Activated naive CD8-positive, alpha-beta T cell treated with anti-CD3 and anti-CD28 coated beads, Interleukin-2, amount 50 U/mL, for 24 hours (primary cell): ENCODE data around the gene GAGE12D.
A peak's percentile ranks its signal among the peaks of the same experiment; 100 is the strongest.
"Not testable (repeated sequence)": the region's sequence is repeated elsewhere in the genome, so short reads cannot be mapped to it uniquely, and the experiment has no call there.

ENCODE experiments used
- ATAC-seq: fragments of 150-1000 bp; cut with Tn5 transposase; one replicate; pipeline ENCODE4 v1.10.0; 2021
- DNase-seq: peaks from one replicate; pipeline ENCODE4 v3.0.0; 2021
- H3K27ac Mint-ChIP-seq: one replicate; pipeline ENCODE4 v1.8.0; 2021; ENCODE audit warnings: mild to moderate bottlenecking, mixed read lengths
- H3K27me3 Mint-ChIP-seq: one replicate; pipeline ENCODE4 v1.8.0; 2021; ENCODE audit warnings: mixed read lengths
- H3K36me3 Mint-ChIP-seq: one replicate; pipeline ENCODE4 v1.8.0; 2021; ENCODE audit warnings: low read depth, mixed read lengths
- H3K4me1 Mint-ChIP-seq: one replicate; pipeline ENCODE4 v1.8.0; 2021; ENCODE audit warnings: mixed read lengths
- H3K4me3 Mint-ChIP-seq: one replicate; pipeline ENCODE4 v1.8.0; 2021; ENCODE audit warnings: mild to moderate bottlenecking, moderate library complexity, mixed read lengths
- H3K9me3 Mint-ChIP-seq: one replicate; pipeline ENCODE4 v1.8.0; 2021; ENCODE audit warnings: mixed read lengths

The GAGE12D gene, protein sequence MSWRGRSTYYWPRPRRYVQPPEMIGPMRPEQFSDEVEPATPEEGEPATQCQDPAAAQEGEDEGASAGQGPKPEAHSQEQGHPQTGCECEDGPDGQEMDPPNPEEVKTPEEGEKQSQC

DNA sequence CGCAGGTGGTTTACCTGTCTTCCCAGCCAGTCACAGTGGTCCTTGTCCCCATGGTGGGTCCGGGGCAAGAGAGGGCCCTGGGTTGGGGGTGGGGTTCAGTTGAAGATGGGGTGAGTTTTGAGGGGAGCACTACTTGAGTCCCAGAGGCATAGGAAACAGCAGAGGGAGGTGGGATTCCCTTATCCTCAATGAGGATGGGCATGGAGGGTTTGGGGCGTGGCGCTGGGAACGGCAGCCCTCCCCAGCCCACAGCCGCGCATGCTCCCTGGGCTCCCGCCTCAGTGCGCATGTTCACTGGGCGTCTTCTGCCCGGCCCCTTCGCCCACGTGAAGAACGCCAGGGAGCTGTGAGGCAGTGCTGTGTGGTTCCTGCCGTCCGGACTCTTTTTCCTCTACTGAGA, at the start of gene GAGE12D:
GAGE12D (plus strand) TSS at position 301 of the 400 bp plus-strand sequence. CDS start 1,155 bp downstream, outside the sequence.
- DNase-seq, ATAC-seq, H3K9me3 Mint-ChIP-seq, H3K36me3 Mint-ChIP-seq, H3K27me3 Mint-ChIP-seq, H3K4me3 Mint-ChIP-seq, H3K4me1 Mint-ChIP-seq, H3K27ac Mint-ChIP-seq: not testable (repeated sequence)

DNA sequence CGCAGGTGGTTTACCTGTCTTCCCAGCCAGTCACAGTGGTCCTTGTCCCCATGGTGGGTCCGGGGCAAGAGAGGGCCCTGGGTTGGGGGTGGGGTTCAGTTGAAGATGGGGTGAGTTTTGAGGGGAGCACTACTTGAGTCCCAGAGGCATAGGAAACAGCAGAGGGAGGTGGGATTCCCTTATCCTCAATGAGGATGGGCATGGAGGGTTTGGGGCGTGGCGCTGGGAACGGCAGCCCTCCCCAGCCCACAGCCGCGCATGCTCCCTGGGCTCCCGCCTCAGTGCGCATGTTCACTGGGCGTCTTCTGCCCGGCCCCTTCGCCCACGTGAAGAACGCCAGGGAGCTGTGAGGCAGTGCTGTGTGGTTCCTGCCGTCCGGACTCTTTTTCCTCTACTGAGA, 9.7 kb upstream of the GAGE12D start, which contains the start of gene GAGE12C:
GAGE12C (plus strand) TSS at position 301 of the 400 bp plus-strand sequence. CDS start 1,155 bp downstream, outside the sequence.
- DNase-seq, H3K9me3 Mint-ChIP-seq, H3K4me1 Mint-ChIP-seq, H3K4me3 Mint-ChIP-seq, H3K36me3 Mint-ChIP-seq, ATAC-seq, H3K27me3 Mint-ChIP-seq, H3K27ac Mint-ChIP-seq: not testable (repeated sequence)

DNA sequence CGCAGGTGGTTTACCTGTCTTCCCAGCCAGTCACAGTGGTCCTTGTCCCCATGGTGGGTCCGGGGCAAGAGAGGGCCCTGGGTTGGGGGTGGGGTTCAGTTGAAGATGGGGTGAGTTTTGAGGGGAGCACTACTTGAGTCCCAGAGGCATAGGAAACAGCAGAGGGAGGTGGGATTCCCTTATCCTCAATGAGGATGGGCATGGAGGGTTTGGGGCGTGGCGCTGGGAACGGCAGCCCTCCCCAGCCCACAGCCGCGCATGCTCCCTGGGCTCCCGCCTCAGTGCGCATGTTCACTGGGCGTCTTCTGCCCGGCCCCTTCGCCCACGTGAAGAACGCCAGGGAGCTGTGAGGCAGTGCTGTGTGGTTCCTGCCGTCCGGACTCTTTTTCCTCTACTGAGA, 9.5 kb downstream of the GAGE12D start, which contains the start of gene GAGE12E:
GAGE12E (plus strand) TSS at position 301 of the 400 bp plus-strand sequence. CDS start 1,155 bp downstream, outside the sequence.
- H3K9me3 Mint-ChIP-seq, H3K27ac Mint-ChIP-seq, H3K36me3 Mint-ChIP-seq, DNase-seq, H3K4me1 Mint-ChIP-seq, H3K27me3 Mint-ChIP-seq, H3K4me3 Mint-ChIP-seq, ATAC-seq: not testable (repeated sequence)

DNA sequence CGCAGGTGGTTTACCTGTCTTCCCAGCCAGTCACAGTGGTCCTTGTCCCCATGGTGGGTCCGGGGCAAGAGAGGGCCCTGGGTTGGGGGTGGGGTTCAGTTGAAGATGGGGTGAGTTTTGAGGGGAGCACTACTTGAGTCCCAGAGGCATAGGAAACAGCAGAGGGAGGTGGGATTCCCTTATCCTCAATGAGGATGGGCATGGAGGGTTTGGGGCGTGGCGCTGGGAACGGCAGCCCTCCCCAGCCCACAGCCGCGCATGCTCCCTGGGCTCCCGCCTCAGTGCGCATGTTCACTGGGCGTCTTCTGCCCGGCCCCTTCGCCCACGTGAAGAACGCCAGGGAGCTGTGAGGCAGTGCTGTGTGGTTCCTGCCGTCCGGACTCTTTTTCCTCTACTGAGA, 19.0 kb downstream of the GAGE12D start, which contains the start of gene GAGE12F:
GAGE12F (plus strand) TSS at position 301 of the 400 bp plus-strand sequence. CDS start 1,155 bp downstream, outside the sequence.
- not testable (repeated sequence) for H3K9me3 Mint-ChIP-seq, H3K4me3 Mint-ChIP-seq, H3K27ac Mint-ChIP-seq, ATAC-seq, DNase-seq, H3K4me1 Mint-ChIP-seq, H3K36me3 Mint-ChIP-seq, H3K27me3 Mint-ChIP-seq

DNA sequence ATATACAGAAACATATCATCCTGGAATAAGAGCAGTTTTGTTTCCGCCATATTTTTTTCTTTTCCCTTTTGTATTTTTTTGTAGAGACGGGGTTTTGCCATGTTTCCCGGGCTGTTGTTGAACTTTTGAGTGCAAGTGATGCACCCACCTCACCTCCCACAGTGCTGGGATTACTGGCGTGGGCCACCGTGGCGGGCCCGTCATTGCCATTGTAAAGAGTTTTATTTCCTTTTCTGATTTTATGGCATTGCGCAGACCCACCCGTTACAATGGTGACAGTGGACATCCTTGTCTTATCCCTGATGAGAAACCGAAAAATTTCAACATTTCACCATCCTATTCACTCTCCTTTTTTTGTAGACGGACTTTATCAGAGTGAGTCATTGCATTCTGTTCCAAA, 27.2 kb downstream of the GAGE12D start:
- not testable (repeated sequence) for H3K9me3 Mint-ChIP-seq, H3K4me3 Mint-ChIP-seq, H3K36me3 Mint-ChIP-seq, DNase-seq, H3K27me3 Mint-ChIP-seq, H3K4me1 Mint-ChIP-seq, ATAC-seq, H3K27ac Mint-ChIP-seq

DNA sequence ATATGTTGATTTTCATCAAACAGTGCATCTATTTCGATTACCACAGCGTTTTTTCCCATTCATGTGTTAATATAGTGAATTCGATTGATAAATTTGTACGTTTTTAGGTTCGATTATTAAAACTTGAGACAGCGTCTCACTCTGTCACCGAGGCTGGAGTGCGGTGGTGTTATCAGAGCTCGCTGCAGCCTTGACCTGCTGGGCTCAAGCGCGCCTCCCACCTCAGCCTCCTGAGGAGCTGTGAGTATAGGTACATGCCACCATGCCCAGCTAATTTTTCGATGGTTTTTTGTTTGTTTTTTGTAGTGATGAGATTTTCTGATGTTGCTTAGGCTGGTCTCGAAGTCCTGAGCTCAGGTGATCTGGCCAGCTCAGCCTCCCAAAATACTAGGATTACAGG, 27.6 kb downstream of the GAGE12D start:
- not testable (repeated sequence) for DNase-seq, ATAC-seq, H3K4me1 Mint-ChIP-seq, H3K27ac Mint-ChIP-seq, H3K9me3 Mint-ChIP-seq, H3K4me3 Mint-ChIP-seq, H3K36me3 Mint-ChIP-seq, H3K27me3 Mint-ChIP-seq

DNA sequence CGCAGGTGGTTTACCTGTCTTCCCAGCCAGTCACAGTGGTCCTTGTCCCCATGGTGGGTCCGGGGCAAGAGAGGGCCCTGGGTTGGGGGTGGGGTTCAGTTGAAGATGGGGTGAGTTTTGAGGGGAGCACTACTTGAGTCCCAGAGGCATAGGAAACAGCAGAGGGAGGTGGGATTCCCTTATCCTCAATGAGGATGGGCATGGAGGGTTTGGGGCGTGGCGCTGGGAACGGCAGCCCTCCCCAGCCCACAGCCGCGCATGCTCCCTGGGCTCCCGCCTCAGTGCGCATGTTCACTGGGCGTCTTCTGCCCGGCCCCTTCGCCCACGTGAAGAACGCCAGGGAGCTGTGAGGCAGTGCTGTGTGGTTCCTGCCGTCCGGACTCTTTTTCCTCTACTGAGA, 28.6 kb downstream of the GAGE12D start, which contains the start of gene GAGE12G:
GAGE12G (plus strand) TSS at position 301 of the 400 bp plus-strand sequence. CDS start 1,155 bp downstream, outside the sequence.
- H3K27ac Mint-ChIP-seq, H3K9me3 Mint-ChIP-seq, DNase-seq, H3K4me3 Mint-ChIP-seq, ATAC-seq, H3K36me3 Mint-ChIP-seq, H3K4me1 Mint-ChIP-seq, H3K27me3 Mint-ChIP-seq: not testable (repeated sequence)

DNA sequence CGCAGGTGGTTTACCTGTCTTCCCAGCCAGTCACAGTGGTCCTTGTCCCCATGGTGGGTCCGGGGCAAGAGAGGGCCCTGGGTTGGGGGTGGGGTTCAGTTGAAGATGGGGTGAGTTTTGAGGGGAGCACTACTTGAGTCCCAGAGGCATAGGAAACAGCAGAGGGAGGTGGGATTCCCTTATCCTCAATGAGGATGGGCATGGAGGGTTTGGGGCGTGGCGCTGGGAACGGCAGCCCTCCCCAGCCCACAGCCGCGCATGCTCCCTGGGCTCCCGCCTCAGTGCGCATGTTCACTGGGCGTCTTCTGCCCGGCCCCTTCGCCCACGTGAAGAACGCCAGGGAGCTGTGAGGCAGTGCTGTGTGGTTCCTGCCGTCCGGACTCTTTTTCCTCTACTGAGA, 38.1 kb downstream of the GAGE12D start, which contains the start of gene GAGE12H:
GAGE12H (plus strand) TSS at position 301 of the 400 bp plus-strand sequence. CDS start 1,155 bp downstream, outside the sequence.
- not testable (repeated sequence) for H3K9me3 Mint-ChIP-seq, H3K36me3 Mint-ChIP-seq, H3K27ac Mint-ChIP-seq, H3K27me3 Mint-ChIP-seq, DNase-seq, H3K4me1 Mint-ChIP-seq, H3K4me3 Mint-ChIP-seq, ATAC-seq

DNA sequence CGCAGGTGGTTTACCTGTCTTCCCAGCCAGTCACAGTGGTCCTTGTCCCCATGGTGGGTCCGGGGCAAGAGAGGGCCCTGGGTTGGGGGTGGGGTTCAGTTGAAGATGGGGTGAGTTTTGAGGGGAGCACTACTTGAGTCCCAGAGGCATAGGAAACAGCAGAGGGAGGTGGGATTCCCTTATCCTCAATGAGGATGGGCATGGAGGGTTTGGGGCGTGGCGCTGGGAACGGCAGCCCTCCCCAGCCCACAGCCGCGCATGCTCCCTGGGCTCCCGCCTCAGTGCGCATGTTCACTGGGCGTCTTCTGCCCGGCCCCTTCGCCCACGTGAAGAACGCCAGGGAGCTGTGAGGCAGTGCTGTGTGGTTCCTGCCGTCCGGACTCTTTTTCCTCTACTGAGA, 47.7 kb downstream of the GAGE12D start, which contains the start of gene GAGE2A:
GAGE2A (plus strand) TSS at position 301 of the 400 bp plus-strand sequence. CDS start 1,155 bp downstream, outside the sequence.
- H3K27me3 Mint-ChIP-seq, ATAC-seq, H3K9me3 Mint-ChIP-seq, H3K4me3 Mint-ChIP-seq, H3K27ac Mint-ChIP-seq, DNase-seq, H3K36me3 Mint-ChIP-seq, H3K4me1 Mint-ChIP-seq: not testable (repeated sequence)

DNA sequence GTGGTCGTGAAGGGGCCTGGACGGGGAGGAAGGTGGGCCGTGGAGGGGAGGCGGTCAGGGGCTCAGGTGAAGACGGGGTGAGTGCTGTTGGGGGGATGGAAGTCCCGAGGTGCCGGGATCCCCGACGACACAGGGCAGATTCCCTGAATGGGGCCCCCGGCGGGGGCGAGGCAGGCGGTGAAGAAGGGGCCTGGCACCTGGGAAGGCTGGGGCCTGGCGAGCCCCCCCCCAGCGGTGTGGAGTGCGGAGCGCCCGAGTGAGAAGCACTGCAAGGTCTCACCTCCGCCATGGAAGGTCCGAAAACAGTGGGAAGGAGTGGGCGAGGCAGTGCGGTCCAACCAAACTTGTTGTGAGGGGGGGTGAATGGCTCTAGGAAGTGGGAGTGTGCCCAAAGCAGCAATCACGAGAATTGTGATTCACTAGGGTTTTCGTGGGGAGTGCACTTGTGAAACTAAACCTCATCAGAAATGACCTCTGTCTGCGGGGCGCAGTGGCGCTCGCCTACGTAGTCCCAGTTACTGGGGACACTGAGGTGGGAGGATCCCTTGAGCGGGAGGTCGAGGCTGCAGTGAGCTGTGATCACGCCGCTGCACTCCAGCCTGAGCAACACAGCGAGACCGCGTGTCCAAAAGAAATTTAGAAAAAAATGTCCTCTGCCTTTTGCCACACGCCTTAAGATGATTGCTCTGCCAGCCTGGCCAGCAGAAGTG, 48.4 kb downstream of the GAGE12D start:
- not testable (repeated sequence) for H3K4me1 Mint-ChIP-seq, H3K36me3 Mint-ChIP-seq, H3K4me3 Mint-ChIP-seq, H3K9me3 Mint-ChIP-seq, ATAC-seq, H3K27me3 Mint-ChIP-seq, H3K27ac Mint-ChIP-seq
- DNase-seq, result peak; percentile 1

DNA sequence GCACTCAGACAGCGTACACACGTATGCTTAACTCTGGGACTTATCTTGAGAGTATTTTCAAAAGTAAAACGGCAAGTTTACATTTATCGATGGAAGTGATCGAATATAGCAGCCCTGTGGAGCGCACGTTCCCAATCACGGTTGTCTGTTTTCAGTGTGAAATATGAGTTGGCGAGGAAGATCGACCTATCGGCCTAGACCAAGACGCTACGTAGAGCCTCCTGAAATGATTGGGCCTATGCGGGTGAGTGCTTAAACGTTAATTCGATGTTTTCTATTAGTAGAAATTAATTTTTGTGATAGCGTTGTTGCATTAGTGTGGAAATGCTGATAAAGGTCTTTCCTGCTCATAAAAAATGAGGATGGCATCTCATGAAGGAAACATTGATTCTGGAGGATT, 49.0 kb downstream of the GAGE12D start:
- not testable (repeated sequence) for H3K9me3 Mint-ChIP-seq

More for the DNA sequence above, 49.0 kb downstream of the GAGE12D start:
- H3K4me1 Mint-ChIP-seq, H3K4me3 Mint-ChIP-seq, DNase-seq, H3K36me3 Mint-ChIP-seq, ATAC-seq, H3K27me3 Mint-ChIP-seq, H3K27ac Mint-ChIP-seq: not testable (repeated sequence)
